T-cell (primary cell): ENCODE measurements around the gene LAIR2. TPM values are rescaled to one million over a fixed set of nuclear protein-coding genes. Genes with fewer than 3 reads are reported as not detected.

Experiments used
- ATAC-seq, 4 experiments: fragments of 200-7000 bp in 3 of 4; fragments of 150-1000 bp in 1 of 4; cut with Tn5 transposase; replicated peaks in 1 of 4; 1 replicate in 3 of 4; 2 replicates in 1 of 4; pipeline ENCODE4 v1.10.0; 2021; ENCODE audit warnings: moderate library complexity in 3 of 4, mild to moderate bottlenecking in 2 of 4, moderate number of reproducible peaks in 1 of 4
- CTCF ChIA-PET, 2 donors: fragments of 300-600 bp; sonication (Branson Sonifier 250); formaldehyde crosslinking; loops; one replicate each; lab custom pipeline; 2022; ENCODE audit warnings: antibody characterized with exemption in 2 of 2; lab: Charles Lee
- POLR2A ChIA-PET, 2 donors: fragments of 300-600 bp; sonication (Branson Sonifier 250); formaldehyde crosslinking; loops; one replicate each; lab custom pipeline; 2022; ENCODE audit warnings: antibody characterized with exemption in 2 of 2; lab: Charles Lee
- DNase-seq, 35 experiments: peaks; one replicate each; pipeline versions ENCODE4 v3.0.0 to v3.0.0-alpha.2; 2013 to 2023
- H3K27ac ChIP-seq: one replicate; pipeline ENCODE4 v1.5.1; 2013; ENCODE audit warnings: low read length
- H3K27me3 ChIP-seq, 2 experiments: replicated peaks in 1 of 2; 1 replicate in 1 of 2; 2 replicates in 1 of 2; pipeline versions ENCODE4 v1.6.1 to v1.7.0; 2013; ENCODE audit warnings: low read length in 1 of 2, mixed read lengths in 1 of 2; ENCODE audit not compliant: control insufficient read depth in 2 of 2, insufficient read depth in 2 of 2; ENCODE audit errors: extremely low read depth in 1 of 2
- H3K36me3 ChIP-seq, 2 donors: 1 replicate in 1 of 2; 2 replicates in 1 of 2; pipeline versions ENCODE4 v1.6.1 to v1.7.0; 2013; ENCODE audit warnings: low read length in 1 of 2; ENCODE audit not compliant: control insufficient read depth in 2 of 2, insufficient read depth in 1 of 2; ENCODE audit errors: extremely low read depth in 1 of 2
- H3K4me1 ChIP-seq, 2 experiments: 1 replicate in 1 of 2; 2 replicates in 1 of 2; pipeline versions ENCODE4 v1.6.1 to v1.7.0; 2013; ENCODE audit warnings: low read length in 2 of 2, mixed read lengths in 1 of 2; ENCODE audit not compliant: insufficient read depth in 2 of 2, control insufficient read depth in 1 of 2; ENCODE audit errors: extremely low read depth in 1 of 2
- H3K4me3 ChIP-seq, 2 donors: 1 replicate in 1 of 2; 2 replicates in 1 of 2; pipeline versions ENCODE4 v1.5.1 to v1.7.0; 2013; ENCODE audit warnings: mild to moderate bottlenecking in 2 of 2, low read length in 1 of 2, moderate library complexity in 1 of 2; ENCODE audit not compliant: control insufficient read depth in 1 of 2; ENCODE audit errors: extremely low read depth in 1 of 2
- H3K9me3 ChIP-seq: 2 replicates; pipeline ENCODE4 v1.7.0; 2013
- H3K27ac Mint-ChIP-seq, 2 donors: one replicate each; pipeline ENCODE4 v1.8.0; 2020 to 2021; ENCODE audit warnings: mild to moderate bottlenecking in 2 of 2, mixed read lengths in 2 of 2
- H3K27me3 Mint-ChIP-seq, 2 donors: one replicate each; pipeline ENCODE4 v1.8.0; 2021 to 2022; ENCODE audit warnings: mixed read lengths in 2 of 2
- H3K36me3 Mint-ChIP-seq: one replicate; pipeline ENCODE4 v1.8.0; 2021; ENCODE audit warnings: mixed read lengths
- H3K4me1 Mint-ChIP-seq, 3 donors: one replicate each; pipeline ENCODE4 v1.8.0; 2020 to 2022; ENCODE audit warnings: mixed read lengths in 3 of 3, mild to moderate bottlenecking in 1 of 3
- H3K4me3 Mint-ChIP-seq, 3 donors: one replicate each; pipeline ENCODE4 v1.8.0; 2020 to 2022; ENCODE audit warnings: mild to moderate bottlenecking in 3 of 3, mixed read lengths in 3 of 3, moderate library complexity in 3 of 3
- H3K9me3 Mint-ChIP-seq, 3 donors: one replicate each; pipeline ENCODE4 v1.8.0; 2020 to 2022; ENCODE audit warnings: mixed read lengths in 3 of 3
- WGBS: methylation state at CpG from one replicate; pipeline ENCODE4 v1.1.5; 2013; ENCODE audit warnings: missing lambda C conversion rate; ENCODE audit not compliant: insufficient coverage; 5-methylcytosine and 5-hydroxymethylcytosine counted together
- total RNA-seq, 35 experiments: library from RNA in 6 of 35; stranded (reverse) in 6 of 35; fragments of 120-200 nt in 1 of 35; gene quantifications; one replicate each; pipeline versions ENCODE4 v1.2.1 to v1.2.4 and lab custom pipeline; 2013 to 2026

The LAIR2 gene
- total RNA-seq, 5 donors from 2014 or later (not counting 1 experiment from before 2014, with no cell fraction given) = 0.49 to 16.7 (median 1.3) TPM

DNA sequence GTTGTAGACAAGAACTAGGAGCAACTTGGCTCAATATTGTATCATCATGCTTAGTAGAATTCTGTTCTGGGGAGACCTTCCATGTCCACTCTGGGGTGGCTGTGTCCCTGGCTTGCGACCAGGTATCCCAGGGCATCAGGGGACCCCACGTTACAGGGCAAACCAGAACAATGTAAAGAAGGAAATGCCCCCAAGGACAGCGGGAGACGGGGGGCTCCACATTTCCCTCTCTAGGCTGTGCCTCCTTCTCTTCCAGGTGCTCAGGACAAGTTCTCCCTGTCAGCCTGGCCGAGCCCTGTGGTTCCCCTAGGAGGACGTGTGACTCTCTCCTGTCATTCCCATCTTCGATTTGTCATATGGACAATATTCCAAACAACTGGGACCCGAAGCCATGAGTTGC lies 30.8 kb downstream of the LAIR2 start:
- no peak overlapping the region for H3K4me3 ChIP-seq
- POLR2A ChIA-PET = no interaction called here
- H3K36me3 ChIP-seq = no peaks in the 10 kb centered on the region
- peaks cover 0 to 28% of the 10 kb centered on the region in 2 experiments for H3K4me1 ChIP-seq
- H3K27me3 ChIP-seq = peaks cover 0 to 34% of the 10 kb centered on the region in 2 experiments
- no peaks in the 10 kb centered on the region for H3K36me3 Mint-ChIP-seq
- H3K9me3 Mint-ChIP-seq = no peaks in the 10 kb centered on the region
- ATAC-seq (no peak), DNase-seq (no peak)
- H3K4me3 Mint-ChIP-seq = no peak overlapping the region
- no peak overlapping the region for H3K27ac ChIP-seq
- no peak overlapping the region for H3K27ac Mint-ChIP-seq
- no peaks in the 10 kb centered on the region for H3K9me3 ChIP-seq
- CTCF ChIA-PET = no interaction called here
- H3K27me3 Mint-ChIP-seq = peaks cover 39 to 46% of the 10 kb centered on the region in 2 donors
- peaks cover 0 to 18% (median 6%) of the 10 kb centered on the region in 3 donors for H3K4me1 Mint-ChIP-seq
- 89% methylated on average over 6 of the region's 8 CpGs for WGBS

DNA sequence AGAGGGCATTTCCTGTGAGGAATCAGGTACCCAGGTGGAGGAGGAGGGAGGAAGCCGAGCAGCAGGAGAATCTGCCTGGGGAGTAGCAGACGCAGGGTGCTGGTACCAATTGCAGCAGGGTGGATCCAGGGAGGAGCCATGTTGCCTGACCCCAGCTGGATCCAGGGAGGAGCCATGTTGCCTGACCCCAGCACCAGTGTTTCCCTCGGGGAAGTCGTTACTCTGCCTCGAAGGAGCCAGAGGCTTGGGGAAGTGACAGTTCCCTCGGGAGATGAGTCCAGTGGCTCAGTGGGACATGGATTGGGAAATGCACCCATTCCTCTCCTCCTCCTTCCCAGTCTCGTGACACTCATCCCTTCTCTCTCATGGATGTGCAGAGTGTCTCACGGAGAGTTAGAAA lies 31.5 kb downstream of the LAIR2 start:
- no peak overlapping the region for H3K4me3 Mint-ChIP-seq
- no peaks in the 10 kb centered on the region for H3K36me3 ChIP-seq
- DNase-seq (no peak), ATAC-seq (no peak)
- H3K9me3 Mint-ChIP-seq = no peaks in the 10 kb centered on the region
- no peak overlapping the region for H3K27ac ChIP-seq
- H3K36me3 Mint-ChIP-seq = no peaks in the 10 kb centered on the region
- peaks cover 40 to 45% of the 10 kb centered on the region in 2 donors for H3K27me3 Mint-ChIP-seq
- no peaks in the 10 kb centered on the region for H3K9me3 ChIP-seq
- no peak overlapping the region for H3K27ac Mint-ChIP-seq
- peaks cover 0 to 15% (median 2%) of the 10 kb centered on the region in 3 donors for H3K4me1 Mint-ChIP-seq
- peaks cover 0 to 24% of the 10 kb centered on the region in 2 experiments for H3K4me1 ChIP-seq
- CTCF ChIA-PET = no interaction called here
- POLR2A ChIA-PET = no interaction called here
- WGBS = 76% methylated on average over 4 of the region's 8 CpGs
- no peak overlapping the region for H3K4me3 ChIP-seq
- peaks cover 0 to 34% of the 10 kb centered on the region in 2 experiments for H3K27me3 ChIP-seq

DNA sequence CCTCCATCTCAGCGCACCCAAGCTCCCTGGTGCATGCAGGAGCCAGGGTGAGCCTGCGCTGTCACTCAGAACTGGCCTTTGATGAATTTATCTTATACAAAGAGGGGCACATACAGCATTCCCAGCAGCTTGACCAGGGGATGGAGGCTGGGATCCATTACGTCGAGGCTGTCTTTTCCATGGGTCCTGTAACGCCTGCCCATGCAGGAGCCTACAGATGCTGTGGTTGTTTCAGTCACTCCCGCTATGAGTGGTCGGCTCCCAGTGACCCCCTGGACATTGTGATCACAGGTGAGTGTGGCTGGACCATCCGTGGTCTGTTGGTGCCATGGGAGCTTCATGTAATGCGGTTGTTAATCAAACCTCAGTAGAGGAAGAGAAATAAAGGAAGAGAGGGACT lies 33.0 kb downstream of the LAIR2 start:
- POLR2A ChIA-PET = no interaction called here
- WGBS = 95% methylated on average over 7 of the region's 9 CpGs
- H3K27me3 ChIP-seq = peaks cover 0 to 34% of the 10 kb centered on the region in 2 experiments
- Mint-ChIP-seq H3K27ac (no peak overlapping the region), H3K9me3 (no peaks in the 10 kb centered on the region), H3K27me3 (peaks cover 39 to 45% of the 10 kb centered on the region in 2 donors), H3K4me1 (peaks cover 0 to 15% (median 2%) of the 10 kb centered on the region in 3 donors), H3K4me3 (no peak overlapping the region), H3K36me3 (no peaks in the 10 kb centered on the region)
- H3K9me3 ChIP-seq = no peaks in the 10 kb centered on the region
- no peak for DNase-seq
- no peak for ATAC-seq
- peaks cover 0 to 20% of the 10 kb centered on the region in 2 experiments for H3K4me1 ChIP-seq
- H3K36me3 ChIP-seq = no peaks in the 10 kb centered on the region
- H3K4me3 ChIP-seq = no peak overlapping the region
- CTCF ChIA-PET = interaction anchor here in 1 of 2 donors (0.6 kb wide), 1 partner anchor 581 kb away, joined by 8 read pairs; no protein-coding TSS in a partner anchor
- H3K27ac ChIP-seq = no peak overlapping the region

DNA sequence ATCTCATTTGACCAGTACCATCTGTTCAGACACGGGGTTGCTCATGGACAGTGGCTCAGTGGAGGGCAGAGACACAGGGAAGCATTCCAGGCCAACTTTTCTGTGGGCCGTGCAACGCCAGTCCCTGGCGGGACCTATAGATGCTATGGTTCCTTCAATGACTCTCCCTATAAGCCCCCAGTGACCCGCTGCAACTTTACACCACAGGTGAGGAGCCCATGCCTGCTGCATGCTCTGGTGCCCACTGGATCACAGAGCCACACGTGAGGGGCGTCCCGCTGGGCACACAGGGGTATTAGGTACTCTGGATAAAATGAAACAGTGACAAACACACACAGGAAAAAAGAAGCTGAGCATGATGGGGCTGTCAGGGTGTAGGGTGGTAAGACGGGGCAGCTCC lies 34.3 kb downstream of the LAIR2 start:
- Mint-ChIP-seq H3K9me3 (no peaks in the 10 kb centered on the region), H3K4me1 (peaks cover 0 to 13% (median 2%) of the 10 kb centered on the region in 3 donors), H3K4me3 (no peak overlapping the region), H3K27me3 (peaks cover 39 to 46% of the 10 kb centered on the region in 2 donors), H3K36me3 (no peaks in the 10 kb centered on the region), H3K27ac (no peak overlapping the region)
- H3K9me3 ChIP-seq = no peaks in the 10 kb centered on the region
- WGBS = 80% methylated on average over 6 of the region's 9 CpGs
- no peak overlapping the region for H3K4me3 ChIP-seq
- H3K27ac ChIP-seq = no peak overlapping the region
- H3K27me3 ChIP-seq = peaks cover 0 to 34% of the 10 kb centered on the region in 2 experiments
- ChIA-PET POLR2A (no interaction called here), CTCF (no interaction called here)
- no peak for DNase-seq
- no peak for ATAC-seq
- H3K4me1 ChIP-seq = peaks cover 0 to 22% of the 10 kb centered on the region in 2 experiments
- H3K36me3 ChIP-seq = no peaks in the 10 kb centered on the region

DNA sequence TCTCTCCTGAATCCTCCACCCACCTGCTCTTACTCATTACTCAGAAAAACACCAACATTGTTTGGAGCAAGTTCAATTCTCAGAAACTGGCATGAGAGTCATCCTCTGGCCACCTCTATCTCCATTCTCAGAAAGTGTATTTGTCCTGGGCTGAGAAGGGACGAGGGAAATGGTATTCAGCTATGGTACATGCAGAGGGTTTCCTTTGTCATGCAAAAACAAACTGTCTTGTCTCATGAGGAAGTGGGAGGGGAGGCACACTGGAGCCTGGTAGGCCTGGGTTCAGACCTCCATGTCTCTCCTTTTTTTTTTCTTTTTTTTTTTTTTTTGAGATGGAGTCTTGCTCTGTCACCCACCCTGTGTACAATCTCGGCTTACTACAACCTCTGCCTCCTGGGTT lies 39.1 kb downstream of the LAIR2 start:
- H3K4me3 ChIP-seq = no peak overlapping the region
- Mint-ChIP-seq H3K9me3 (no peaks in the 10 kb centered on the region), H3K27me3 (peaks cover 19 to 28% of the 10 kb centered on the region in 2 donors), H3K36me3 (no peaks in the 10 kb centered on the region), H3K27ac (no peak overlapping the region), H3K4me3 (no peak overlapping the region), H3K4me1 (no peaks in the 10 kb centered on the region)
- H3K36me3 ChIP-seq = no peaks in the 10 kb centered on the region
- ChIA-PET CTCF (no interaction called here), POLR2A (no interaction called here)
- H3K4me1 ChIP-seq = peaks cover 0 to 9% of the 10 kb centered on the region in 2 experiments
- WGBS = 60% methylated on average over 1 of the region's 2 CpGs
- no peak overlapping the region for H3K27ac ChIP-seq
- DNase-seq (no peak), ATAC-seq (no peak)
- H3K27me3 ChIP-seq = peaks cover 0 to 13% of the 10 kb centered on the region in 2 experiments
- H3K9me3 ChIP-seq = no peaks in the 10 kb centered on the region

DNA sequence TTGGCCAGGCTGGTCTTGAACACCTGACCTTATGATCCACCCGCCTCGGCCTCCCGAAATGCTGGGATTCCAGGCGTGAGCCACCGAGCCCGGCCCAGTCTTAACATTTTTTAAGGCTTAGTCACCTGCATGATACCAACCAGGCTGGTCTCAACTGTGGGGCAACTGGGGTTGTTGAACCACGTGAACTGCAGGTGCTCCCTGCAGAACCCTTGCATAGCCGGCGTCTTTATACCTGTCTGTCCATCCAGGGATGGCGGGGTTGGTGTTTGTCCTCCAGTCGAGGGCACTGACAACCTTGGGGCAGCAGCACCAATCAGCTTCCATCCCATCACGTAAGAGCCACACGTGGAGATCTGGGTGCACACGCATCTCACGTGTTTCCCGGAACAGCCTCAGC lies 46.2 kb downstream of the LAIR2 start:
- CTCF ChIA-PET = no interaction called here
- H3K36me3 ChIP-seq = no peaks in the 10 kb centered on the region
- H3K4me3 ChIP-seq = no peak overlapping the region
- Mint-ChIP-seq H3K27me3 (peaks cover 16 to 20% of the 10 kb centered on the region in 2 donors), H3K9me3 (peaks cover 0 to 5% (median 0%) of the 10 kb centered on the region in 3 donors), H3K27ac (no peak overlapping the region), H3K36me3 (no peaks in the 10 kb centered on the region), H3K4me1 (peaks cover 0 to 7% (median 3%) of the 10 kb centered on the region in 3 donors), H3K4me3 (no peak overlapping the region)
- POLR2A ChIA-PET = no interaction called here
- H3K27ac ChIP-seq = no peak overlapping the region
- H3K4me1 ChIP-seq = peaks cover 0 to 19% of the 10 kb centered on the region in 2 experiments
- WGBS = 85% methylated on average over 16 of the region's 16 CpGs
- ATAC-seq (no peak), DNase-seq (no peak)
- H3K27me3 ChIP-seq = peaks cover 0 to 33% of the 10 kb centered on the region in 2 experiments
- H3K9me3 ChIP-seq = no peaks in the 10 kb centered on the region
